ENCODE measurements around the gene ATR. TPM values are rescaled to one million over a fixed set of nuclear protein-coding genes. Genes with fewer than 3 reads are reported as not detected.

ATR gene
- total and polyA plus RNA-seq, 10 of the 15 experiments (the other 5 are each of a cell fraction or from before 2014, with no cell fraction given), result 21.0 to 41.5 (median 30.1) TPM

GRCh38 chr3:142549986-142550385 is 28.5 kb downstream of the ATR start:
- FAIRE-seq (no peak), ATAC-seq (no peak), DNase-seq (ENCODE audit: low read depth, low spot score) (no peak)
- ChIA-PET CTCF (no interaction called here), RAD21 (ENCODE audit: unreplicated experiment) (no interaction called here), SMC1A (ENCODE audit: uncharacterized antibody, unreplicated experiment) (no interaction called here), POLR2A (no interaction called here)
- Histone ChIP-seq H3K27ac (ENCODE audit: control insufficient read depth, insufficient read depth) (no peak overlapping the region), H3K9ac (ENCODE audit: control insufficient read depth, insufficient read depth, low read length) (no peak overlapping the region), H3K79me2 (ENCODE audit: control insufficient read depth, insufficient read depth, low read length) (no peaks in the 10 kb centered on the region), H3K36me3 (ENCODE audit: control insufficient read depth in 2 of 2, insufficient read depth in 2 of 2, low read length in 1 of 2) (peaks cover 0 to 15% of the 10 kb centered on the region in 2 experiments; a peak in 3 of 4 replicates), H3K4me3 (no peak overlapping the region), H3K27me3 (replicated peaks in 1 of 2; ENCODE audit: control insufficient read depth in 2 of 2, insufficient read depth in 2 of 2, low read length in 1 of 2) (no peaks in the 10 kb centered on the region), H2AFZ (ENCODE audit: control insufficient read depth, low read depth, low read length) (no peak overlapping the region), H3K4me2 (ENCODE audit: control insufficient read depth, insufficient read depth) (no peak overlapping the region), H4K20me1 (ENCODE audit: control insufficient read depth, insufficient read depth) (no peaks in the 10 kb centered on the region), H3K9me3 (replicated peaks; ENCODE audit: control insufficient read depth, insufficient read depth, low read length) (no peaks in the 10 kb centered on the region), H3K4me1 (ENCODE audit: control insufficient read depth, insufficient read depth, low read length) (no peaks in the 10 kb centered on the region)
- BruUV-seq (replicated peaks), result no TSS peak
- 98% methylated on average over 7 of the region's 7 CpGs for WGBS (ENCODE audit: insufficient coverage, insufficient replicate concordance, low lambda C conversion rate, missing lambda C conversion rate)
- intact Hi-C loops (cut with micrococcal nuclease; ENCODE audit: unreplicated experiment) (no loop called here), in situ Hi-C loops (cut with MboI) (no loop called here)
- TF ChIP-seq NR2C1 (IDR thresholded peaks at IDR 0.05) (no peak), BCL3 (IDR thresholded peaks at IDR 0.05; ENCODE audit: borderline replicate concordance, insufficient read depth, low read depth, low read length, poor library complexity, severe bottlenecking) (no peak)

- TF ChIP-seq CREB1 (IDR thresholded peaks at IDR 0.05; ENCODE audit: low read depth) (no peak), RB1 (IDR thresholded peaks at IDR 0.05; ENCODE audit: borderline replicate concordance) (no peak), PBX3 (IDR thresholded peaks at IDR 0.05; ENCODE audit: insufficient replicate concordance, low read depth, low read length) (no peak), ZNF217 (IDR thresholded peaks at IDR 0.05) (no peak), NFYB (IDR thresholded peaks at IDR 0.05; ENCODE audit: insufficient read depth, low read depth, low read length) (no peak)
- TF ChIP-seq, protein P1, sequence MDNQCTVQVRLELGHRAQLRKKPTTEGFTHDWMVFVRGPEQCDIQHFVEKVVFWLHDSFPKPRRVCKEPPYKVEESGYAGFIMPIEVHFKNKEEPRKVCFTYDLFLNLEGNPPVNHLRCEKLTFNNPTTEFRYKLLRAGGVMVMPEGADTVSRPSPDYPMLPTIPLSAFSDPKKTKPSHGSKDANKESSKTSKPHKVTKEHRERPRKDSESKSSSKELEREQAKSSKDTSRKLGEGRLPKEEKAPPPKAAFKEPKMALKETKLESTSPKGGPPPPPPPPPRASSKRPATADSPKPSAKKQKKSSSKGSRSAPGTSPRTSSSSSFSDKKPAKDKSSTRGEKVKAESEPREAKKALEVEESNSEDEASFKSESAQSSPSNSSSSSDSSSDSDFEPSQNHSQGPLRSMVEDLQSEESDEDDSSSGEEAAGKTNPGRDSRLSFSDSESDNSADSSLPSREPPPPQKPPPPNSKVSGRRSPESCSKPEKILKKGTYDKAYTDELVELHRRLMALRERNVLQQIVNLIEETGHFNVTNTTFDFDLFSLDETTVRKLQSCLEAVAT (IDR thresholded peaks at IDR 0.05), result no peak
- ChIA-PET SMC1A (ENCODE audit: uncharacterized antibody, unreplicated experiment) (no interaction called here), CTCF (no interaction called here), POLR2A (no interaction called here), RAD21 (ENCODE audit: unreplicated experiment) (no interaction called here)
- H3K36me3 ChIP-seq (ENCODE audit: control insufficient read depth in 2 of 2, insufficient read depth in 2 of 2, low read length in 1 of 2), result peaks cover 0 to 12% of the 10 kb centered on the region in 2 experiments; a peak in 3 of 4 replicates
- intact Hi-C loops (cut with micrococcal nuclease; ENCODE audit: unreplicated experiment), result no loop called here
- no TSS peak for BruUV-seq (replicated peaks)
- no peak for ATAC-seq
- no peaks in the 10 kb centered on the region for H3K27me3 ChIP-seq (replicated peaks in 1 of 2; ENCODE audit: control insufficient read depth in 2 of 2, insufficient read depth in 2 of 2, low read length in 1 of 2)
- no peaks in the 10 kb centered on the region for H3K4me1 ChIP-seq (ENCODE audit: control insufficient read depth, insufficient read depth, low read length)
- no peak overlapping the region for H3K4me3 ChIP-seq
- DNase-seq (ENCODE audit: low read depth, low spot score), result no peak
- FAIRE-seq, result no peak
- WGBS (ENCODE audit: insufficient coverage, insufficient replicate concordance, low lambda C conversion rate, missing lambda C conversion rate), result 73% methylated on average over 3 of the region's 5 CpGs
- H3K4me2 ChIP-seq (ENCODE audit: control insufficient read depth, insufficient read depth), result no peak overlapping the region
- H4K20me1 ChIP-seq (ENCODE audit: control insufficient read depth, insufficient read depth), result no peaks in the 10 kb centered on the region
- H3K9me3 ChIP-seq (replicated peaks; ENCODE audit: control insufficient read depth, insufficient read depth, low read length), result no peaks in the 10 kb centered on the region
- H3K79me2 ChIP-seq (ENCODE audit: control insufficient read depth, insufficient read depth, low read length), result no peaks in the 10 kb centered on the region
- no peak overlapping the region for H3K9ac ChIP-seq (ENCODE audit: control insufficient read depth, insufficient read depth, low read length)
- no peak overlapping the region for H3K27ac ChIP-seq (ENCODE audit: control insufficient read depth, insufficient read depth)
- H2AFZ ChIP-seq (ENCODE audit: control insufficient read depth, low read depth, low read length), result no peak overlapping the region
- in situ Hi-C loops (cut with MboI), result no loop called here
Observed at GRCh38 chr3:142543307-142543706, 35.2 kb downstream of the ATR start.
